ENCODE measurements around the gene AFP. TPM values are rescaled to one million over a fixed set of nuclear protein-coding genes. Genes with fewer than 3 reads are reported as not detected.

The AFP gene
- total and polyA plus RNA-seq, 2 donors (not counting 1 experiment from before 2014, with no cell fraction given): not detected

GRCh38 chr4:73452953-73453700, 17.1 kb downstream of the AFP start:
- Histone ChIP-seq H3K4me2 (replicated peaks; ENCODE audit: low read depth, low read length, poor library complexity, severe bottlenecking) (no peak overlapping the region), H3K36me3 (replicated peaks in 1 of 2; ENCODE audit: control extremely low read depth in 1 of 2, control insufficient read depth in 1 of 2, extremely low read depth in 1 of 2, insufficient read depth in 2 of 2, low read length in 1 of 2) (no peaks in the 10 kb centered on the region), H4K20me1 (ENCODE audit: control insufficient read depth, insufficient read depth, low read length, poor library complexity, severe bottlenecking) (no peaks in the 10 kb centered on the region), H3K27me3 (replicated peaks in 1 of 4; ENCODE audit: control extremely low read depth in 1 of 4, control insufficient read depth in 3 of 4, insufficient read depth in 4 of 4, low read length in 3 of 4) (no peaks in the 10 kb centered on the region), H3K9ac (ENCODE audit: low read length) (no peak overlapping the region), H3K4me1 (ENCODE audit: control insufficient read depth in 2 of 2, insufficient read depth in 2 of 2, low read length in 2 of 2) (no peaks in the 10 kb centered on the region), H3K27ac (ENCODE audit: low read length in 2 of 2) (no peak overlapping the region), H3K79me2 (ENCODE audit: control insufficient read depth, insufficient read depth, low read length) (no peaks in the 10 kb centered on the region), H3K9me3 (ENCODE audit: control extremely low read depth in 1 of 3, control insufficient read depth in 2 of 3, insufficient read depth in 1 of 3, low read length in 2 of 3) (no peaks in the 10 kb centered on the region), H3K4me3 (ENCODE audit: control extremely low read depth in 1 of 5, extremely low read depth in 1 of 5, insufficient read depth in 1 of 5, low read depth in 2 of 5, low read length in 4 of 5) (no peak overlapping the region), H2AFZ (ENCODE audit: insufficient read depth, low read depth, low read length, poor library complexity, severe bottlenecking) (no peak overlapping the region)
- POLR2A ChIA-PET: no interaction called here
- intact Hi-C loops (cut with micrococcal nuclease): no loop called here
- peaks cover 15% of the 10 kb centered on the region for H3K27me3 Mint-ChIP-seq
- H3K4me1 Mint-ChIP-seq: no peaks in the 10 kb centered on the region
- CTCF ChIA-PET: no interaction called here
- H3K9me3 Mint-ChIP-seq (ENCODE audit: insufficient read depth): no peaks in the 10 kb centered on the region
- DNase-seq (no peak), ATAC-seq (ENCODE audit: low read depth) (no peak)
- no peak overlapping the region for H3K27ac Mint-ChIP-seq
- TF ChIP-seq EZH2 (IDR thresholded peaks at IDR 0.05; ENCODE audit: borderline replicate concordance, insufficient read depth, low read depth, low read length, poor library complexity, severe bottlenecking): no peak
- no peak for TF ChIP-seq CTCF (IDR thresholded peaks at IDR 0.05)
- 100% methylated on average over 1 of the region's 2 CpGs for WGBS (ENCODE audit: insufficient coverage)
- H3K4me3 Mint-ChIP-seq: no peak overlapping the region

GRCh38 chr4:73453701-73454005, 17.6 kb downstream of the AFP start:
- ChIA-PET CTCF (interaction anchor here (0.7 kb wide), 1 partner anchor 7 kb away, joined by 3 read pairs; no protein-coding TSS in a partner anchor), POLR2A (no interaction called here)
- H3K27ac ChIP-seq (ENCODE audit: low read length in 2 of 2): no peak overlapping the region
- no peaks in the 10 kb centered on the region for H3K9me3 ChIP-seq (ENCODE audit: control extremely low read depth in 1 of 3, control insufficient read depth in 2 of 3, insufficient read depth in 1 of 3, low read length in 2 of 3)
- no peaks in the 10 kb centered on the region for H3K79me2 ChIP-seq (ENCODE audit: control insufficient read depth, insufficient read depth, low read length)
- Mint-ChIP-seq H3K9me3 (ENCODE audit: insufficient read depth) (no peaks in the 10 kb centered on the region), H3K27ac (no peak overlapping the region), H3K27me3 (peaks cover 15% of the 10 kb centered on the region), H3K4me3 (no peak overlapping the region), H3K4me1 (no peaks in the 10 kb centered on the region)
- H4K20me1 ChIP-seq (ENCODE audit: control insufficient read depth, insufficient read depth, low read length, poor library complexity, severe bottlenecking): no peaks in the 10 kb centered on the region
- no peak overlapping the region for H3K4me2 ChIP-seq (replicated peaks; ENCODE audit: low read depth, low read length, poor library complexity, severe bottlenecking)
- intact Hi-C loops (cut with micrococcal nuclease): no loop called here
- no peaks in the 10 kb centered on the region for H3K27me3 ChIP-seq (replicated peaks in 1 of 4; ENCODE audit: control extremely low read depth in 1 of 4, control insufficient read depth in 3 of 4, insufficient read depth in 4 of 4, low read length in 3 of 4)
- H3K4me3 ChIP-seq (ENCODE audit: control extremely low read depth in 1 of 5, extremely low read depth in 1 of 5, insufficient read depth in 1 of 5, low read depth in 2 of 5, low read length in 4 of 5): no peak overlapping the region
- TF ChIP-seq EZH2 (IDR thresholded peaks at IDR 0.05; ENCODE audit: borderline replicate concordance, insufficient read depth, low read depth, low read length, poor library complexity, severe bottlenecking): no peak
- TF ChIP-seq CTCF (IDR thresholded peaks at IDR 0.05): no peak
- no peak overlapping the region for H3K9ac ChIP-seq (ENCODE audit: low read length)
- no peaks in the 10 kb centered on the region for H3K4me1 ChIP-seq (ENCODE audit: control insufficient read depth in 2 of 2, insufficient read depth in 2 of 2, low read length in 2 of 2)
- no peaks in the 10 kb centered on the region for H3K36me3 ChIP-seq (replicated peaks in 1 of 2; ENCODE audit: control extremely low read depth in 1 of 2, control insufficient read depth in 1 of 2, extremely low read depth in 1 of 2, insufficient read depth in 2 of 2, low read length in 1 of 2)
- H2AFZ ChIP-seq (ENCODE audit: insufficient read depth, low read depth, low read length, poor library complexity, severe bottlenecking): no peak overlapping the region
- ATAC-seq (ENCODE audit: low read depth): no peak
- DNase-seq: no peak
